OCI-M1 (cell line): ENCODE results near the gene PVALB.
A peak's percentile ranks its signal among the peaks of the same experiment; 100 is the strongest.

Experiments
- DNase-seq: peaks from one replicate; lab custom pipeline; 2025; lab: John Stamatoyannopoulos, UW

Gene PVALB

DNA sequence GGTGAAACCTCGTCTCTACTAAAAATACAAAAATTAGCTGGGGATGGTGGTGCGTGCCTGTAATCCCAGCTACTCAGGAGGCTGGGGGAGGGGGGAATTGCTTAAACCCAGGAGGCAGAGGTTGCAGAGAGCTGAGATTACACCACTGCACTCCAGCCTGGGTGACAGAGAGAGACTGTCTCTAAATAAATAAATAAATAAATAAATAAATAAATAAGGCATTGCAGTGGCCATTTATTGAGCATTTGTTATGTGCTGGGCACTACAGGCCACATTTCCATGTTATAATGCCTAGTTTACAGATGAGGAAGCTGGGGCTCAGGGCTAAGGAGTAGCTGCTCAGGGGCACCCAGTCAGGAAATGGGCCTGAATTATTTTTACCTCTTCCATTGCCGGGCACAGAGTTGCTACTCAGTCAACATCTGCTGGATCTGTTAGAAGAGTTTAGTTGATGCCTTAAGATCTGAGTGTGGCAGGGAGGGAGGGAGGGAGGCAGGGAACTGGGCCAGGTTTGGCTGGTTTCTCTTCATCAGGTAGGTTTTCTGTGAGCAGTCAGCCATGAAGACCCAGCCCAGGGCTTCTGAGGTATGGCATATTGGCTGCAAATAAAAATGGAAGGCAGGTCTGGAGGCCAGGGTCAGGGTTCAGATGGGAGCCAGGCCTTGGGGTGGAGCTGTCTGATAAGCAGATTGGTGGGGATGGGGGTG is 5.6 kb downstream of the PVALB start:
- DNase-seq, result peak; percentile 7

DNA sequence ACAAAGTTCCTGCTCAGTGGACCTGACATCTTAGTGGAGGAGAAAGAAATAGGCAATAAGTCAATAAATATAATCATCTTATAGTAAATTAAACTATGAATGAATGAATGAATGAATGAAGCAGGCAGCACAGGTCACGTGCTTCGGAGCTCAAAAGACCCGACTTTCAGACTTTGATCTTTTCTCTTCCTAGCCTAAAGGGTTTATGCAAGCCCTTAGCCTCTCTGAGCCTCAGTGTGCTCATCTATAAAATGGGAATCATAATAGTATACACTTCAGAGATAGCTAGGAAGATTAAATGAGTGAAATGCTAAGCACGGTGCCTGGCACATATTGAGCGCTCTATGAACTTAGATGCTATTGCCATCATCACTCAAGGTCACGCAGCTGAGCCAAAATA is 7.5 kb downstream of the PVALB start:
- no peak for DNase-seq

DNA sequence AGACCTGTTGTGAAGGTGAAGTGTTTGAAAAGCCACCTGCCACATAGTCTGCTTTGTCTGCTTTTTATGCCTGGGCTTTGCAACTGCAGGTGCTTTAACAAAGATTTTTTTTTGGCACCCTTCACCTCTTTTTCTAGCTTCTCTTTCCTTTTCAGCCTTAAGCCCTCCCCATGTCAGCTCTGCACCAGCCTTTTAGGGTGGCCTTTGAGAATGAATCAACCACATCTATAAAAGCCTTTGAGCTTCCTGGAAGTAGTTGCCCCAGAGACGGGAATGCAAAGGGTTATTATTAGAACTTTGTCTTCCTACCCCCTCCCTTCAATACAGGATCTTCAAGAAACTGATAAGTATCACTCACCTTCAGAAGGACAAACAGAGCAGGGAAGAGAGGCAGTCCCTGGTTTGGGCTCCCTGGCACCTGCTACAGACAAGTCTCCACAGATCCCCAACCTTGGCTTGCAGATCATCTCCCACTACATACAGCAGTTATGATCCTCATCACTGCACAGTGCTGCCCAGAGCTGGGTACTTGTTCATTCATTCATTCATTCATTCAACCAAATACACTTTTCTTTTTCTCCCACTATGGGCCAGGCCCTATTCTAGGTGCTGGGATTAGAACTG is 8.0 kb downstream of the PVALB start:
- no peak for DNase-seq

DNA sequence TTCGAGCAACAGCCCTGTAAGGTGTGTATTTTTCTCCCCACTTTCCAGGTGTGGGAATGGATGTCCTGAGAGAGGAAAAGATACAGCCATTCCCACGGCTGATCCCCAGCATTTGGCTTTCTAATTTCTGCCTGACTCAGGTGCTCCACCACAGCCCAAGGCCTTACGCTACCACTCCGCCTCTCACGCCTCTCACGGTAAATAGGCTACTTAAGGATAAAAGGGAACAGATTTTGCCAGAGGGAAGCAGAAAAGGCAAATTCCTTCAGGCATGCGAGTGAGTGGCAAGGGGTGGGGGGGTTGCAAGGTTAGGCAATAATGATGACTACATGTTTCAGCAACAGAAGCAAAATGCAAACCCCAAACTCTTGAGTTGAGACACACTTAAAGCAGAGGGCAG is 9.2 kb downstream of the PVALB start:
- no peak for DNase-seq

GRCh38 chr22:36806835-36807234 is 10.0 kb downstream of the PVALB start:
- DNase-seq, result no peak

GRCh38 chr22:36803358-36803757 is 13.5 kb downstream of the PVALB start:
- DNase-seq, result no peak

DNA sequence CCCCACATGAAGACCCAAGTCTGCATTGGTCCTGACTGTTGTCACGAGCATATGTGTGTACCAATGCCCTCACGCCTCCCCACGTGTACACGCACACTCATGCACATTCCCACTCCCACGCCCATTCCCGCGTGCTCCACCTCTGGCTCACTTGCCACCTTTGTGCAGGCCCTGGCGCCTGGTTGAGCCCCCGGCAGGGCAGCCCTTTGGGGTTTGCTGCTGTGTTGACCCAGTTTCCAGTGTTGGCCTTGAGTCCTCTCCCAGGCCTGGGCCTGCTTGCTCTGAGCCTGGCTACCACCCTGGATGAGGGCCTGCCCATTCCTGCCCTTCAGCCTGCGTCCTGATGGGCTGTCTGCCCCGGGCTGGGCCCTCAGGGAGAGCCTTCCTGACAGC is 18.2 kb downstream of the PVALB start:
- DNase-seq, result no peak

DNA sequence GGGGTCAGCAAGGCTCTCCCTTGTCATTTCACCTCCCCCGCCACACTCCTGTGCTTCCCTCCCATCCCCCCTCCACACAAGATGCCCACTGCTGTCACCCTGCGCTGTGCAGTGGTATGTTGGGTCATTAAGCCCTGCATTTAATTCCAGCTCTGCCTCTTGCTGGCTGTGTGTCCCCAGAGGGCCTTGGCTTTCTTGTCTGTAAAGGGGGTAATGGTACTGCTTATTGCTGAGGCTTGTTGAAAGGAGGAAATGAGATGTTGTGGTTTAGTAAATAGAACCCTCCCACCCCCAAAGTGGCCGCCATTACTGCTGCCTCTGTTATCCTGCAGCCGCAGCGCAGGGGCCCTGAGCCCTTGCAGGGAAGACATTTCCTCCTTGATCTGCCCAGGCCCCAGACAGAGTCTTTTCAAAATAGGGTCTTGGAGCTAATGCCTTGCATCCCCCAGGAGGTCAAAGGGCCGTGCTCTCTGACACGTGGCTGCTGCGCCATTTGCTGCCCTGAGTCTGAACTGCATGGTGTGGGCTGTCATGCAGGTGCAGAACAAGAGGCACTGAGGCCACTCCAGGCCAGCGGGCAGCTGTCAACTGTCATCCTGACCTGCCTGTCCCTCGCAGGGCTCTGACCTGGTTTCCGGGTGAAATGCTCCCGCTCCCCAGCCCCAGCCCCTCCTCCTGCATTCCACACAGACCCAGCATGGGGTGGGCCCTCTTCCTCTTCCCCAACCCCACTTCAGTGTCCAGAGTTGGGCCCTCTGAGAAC is 18.7 kb downstream of the PVALB start:
- DNase-seq, result no peak

DNA sequence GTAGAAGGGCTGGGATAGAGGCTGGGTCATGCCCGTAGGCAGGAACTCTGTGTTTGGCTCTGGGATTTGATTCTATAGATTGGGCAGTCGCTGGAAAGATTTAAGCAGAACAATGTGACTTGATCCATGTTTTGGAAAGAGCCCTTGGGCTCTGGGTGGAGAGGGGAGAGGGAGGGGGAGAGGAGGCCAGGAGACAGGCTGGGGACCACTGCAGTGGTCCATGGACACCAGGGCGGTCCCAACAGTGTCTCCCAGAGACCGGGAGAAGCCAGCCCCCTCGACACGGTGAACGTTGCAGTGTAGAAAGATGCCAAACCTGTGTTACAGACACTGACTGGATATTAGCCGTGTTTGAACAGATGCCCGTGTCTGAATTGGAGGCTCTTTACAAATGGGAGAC is 19.5 kb downstream of the PVALB start:
- no peak for DNase-seq

GRCh38 chr22:36796552-36797175 is 20.2 kb downstream of the PVALB start:
- DNase-seq, result no peak

GRCh38 chr22:36795633-36796032 is 21.2 kb downstream of the PVALB start:
- DNase-seq, result no peak

DNA sequence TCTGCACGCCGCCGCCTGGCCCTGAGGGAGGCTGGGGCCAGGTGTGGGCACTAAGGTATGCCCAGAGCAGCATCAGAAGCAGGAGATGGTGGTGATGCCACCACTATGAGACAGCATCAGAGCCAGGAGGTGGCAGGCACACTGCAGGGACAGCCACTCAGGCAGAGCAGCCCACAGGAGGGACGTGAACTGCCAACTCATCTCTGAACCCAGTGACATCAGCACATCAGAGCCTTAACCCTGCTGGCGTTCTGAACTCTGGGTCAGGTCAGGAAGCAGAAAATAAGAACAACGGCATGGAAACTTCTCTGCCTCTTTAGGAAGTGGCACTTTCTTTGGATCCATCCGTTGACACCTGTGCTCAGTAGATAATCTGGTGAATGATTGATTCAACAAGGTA is 26.2 kb downstream of the PVALB start:
- DNase-seq, result peak; percentile 12

DNA sequence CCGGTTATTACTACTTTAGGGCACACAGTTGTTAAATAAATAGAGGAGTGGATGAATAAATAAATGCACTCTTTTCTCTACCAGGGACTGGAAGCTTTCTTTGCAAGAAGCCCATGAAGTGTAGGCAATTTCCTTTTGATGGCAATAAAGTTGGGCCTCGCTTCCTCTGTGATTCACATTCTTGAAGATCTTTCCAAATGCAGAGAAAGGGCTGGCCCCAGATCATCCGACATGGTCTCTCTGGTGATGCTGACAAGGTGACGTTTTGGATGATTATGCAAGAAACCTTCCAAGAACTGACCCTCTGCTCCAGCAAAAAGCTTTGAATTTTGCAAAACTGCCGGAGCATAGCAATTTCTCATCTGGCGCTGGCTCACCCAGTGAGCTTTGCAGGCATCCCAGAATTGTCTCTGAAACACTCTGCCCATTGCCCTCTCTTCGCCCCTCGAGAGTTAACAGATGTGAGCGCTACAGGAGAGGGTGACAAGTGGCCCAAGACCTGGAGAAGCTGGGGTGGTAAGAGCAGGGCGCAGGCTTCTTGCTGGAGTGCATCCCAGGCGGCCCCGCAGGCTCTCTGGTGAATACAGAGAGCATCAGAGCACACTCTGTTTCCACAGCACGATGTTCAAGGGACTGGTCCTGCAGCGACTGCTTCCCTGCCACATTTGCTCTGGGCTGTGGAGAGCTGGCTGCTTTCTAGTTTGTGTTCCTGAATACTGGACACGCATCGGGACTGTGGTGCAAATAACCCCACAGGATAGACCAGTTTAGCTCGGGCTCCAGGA is 29.4 kb downstream of the PVALB start:
- no peak for DNase-seq

DNA sequence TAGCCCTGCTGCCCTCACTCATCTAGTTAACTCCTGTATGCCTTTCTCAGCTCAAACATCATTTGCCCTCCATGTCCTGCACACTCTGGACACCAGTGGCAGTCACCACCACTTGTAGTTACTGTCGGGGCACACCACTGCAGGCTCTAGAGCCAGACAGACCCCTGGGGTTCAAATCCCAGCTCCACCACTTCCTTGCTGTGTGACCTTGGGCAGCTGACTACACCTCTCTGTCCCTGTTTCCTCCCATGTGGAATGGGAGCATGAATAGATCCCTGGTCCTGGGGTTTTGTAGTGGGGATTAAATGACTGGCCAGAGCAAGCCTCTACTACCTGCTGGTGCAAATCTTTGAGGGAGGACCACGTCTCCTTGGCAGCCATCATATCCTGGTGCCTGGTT is 33.1 kb downstream of the PVALB start:
- DNase-seq, result no peak

GRCh38 chr22:36781656-36782627 is 34.9 kb downstream of the PVALB start:
- DNase-seq, result peak; percentile 87

GRCh38 chr22:36778020-36778419 is 38.8 kb downstream of the PVALB start:
- no peak for DNase-seq

DNA sequence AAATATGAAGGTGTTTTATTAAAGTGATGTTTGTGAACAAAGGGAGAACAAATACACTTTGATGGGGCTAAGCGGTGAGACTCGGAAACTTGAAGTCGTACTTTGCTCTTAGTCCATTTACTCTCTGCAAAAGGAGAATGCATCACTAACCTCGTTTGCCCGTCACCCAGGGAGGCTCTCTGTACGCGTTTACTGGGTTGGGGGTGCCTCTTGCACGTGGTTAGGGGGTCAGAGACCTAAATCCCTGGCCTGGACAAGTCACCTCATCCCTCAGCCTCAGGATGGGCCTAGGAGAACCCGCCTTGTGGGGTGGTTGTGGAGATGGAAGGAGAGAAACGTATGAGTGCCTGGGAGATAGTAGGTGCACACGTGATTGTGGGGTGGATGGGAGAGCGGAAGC is 40.1 kb downstream of the PVALB start:
- no peak for DNase-seq

- DNase-seq, result peak; percentile 100
Observed at GRCh38 chr22:36775964-36776669, 40.7 kb downstream of the PVALB start, which contains the start of gene IFT27. Gene IFT27 (minus strand): TSS chr22:36776119. CDS start chr22:36775707, 412 bp downstream.

GRCh38 chr22:36775586-36775963 is 41.3 kb downstream of the PVALB start:
- DNase-seq, result peak; percentile 27

GRCh38 chr22:36773935-36774334 is 42.9 kb downstream of the PVALB start:
- peak; percentile 71 for DNase-seq
